WTC11 (cell line): ENCODE data around the gene TAF3. TPM values are rescaled to one million over a fixed set of nuclear protein-coding genes. Genes with fewer than 3 reads are reported as not detected.

Experiments used
- ATAC-seq: fragments of 200-7000 bp; cut with Tn5 transposase; 2 replicates; pipeline ENCODE4 v1.10.0; 2021; ENCODE audit warnings: mild to moderate bottlenecking, moderate library complexity
- CTCF ChIA-PET: fragments of 300-600 bp; sonication (Branson Sonifier 250); formaldehyde crosslinking; loops from one replicate; lab custom pipeline; 2021; ENCODE audit warnings: antibody characterized with exemption; lab: Charles Lee
- POLR2A ChIA-PET: fragments of 350-600 bp; sonication (Branson Sonifier 250); formaldehyde crosslinking; loops from one replicate; lab custom pipeline; 2021; ENCODE audit warnings: antibody characterized with exemption; lab: Charles Lee
- DNase-seq: peaks from one replicate; pipeline ENCODE4 v3.0.0; 2021; ENCODE audit warnings: low spot score
- H3K27ac Mint-ChIP-seq: 2 replicates; pipeline ENCODE4 v1.8.0; 2021; ENCODE audit warnings: mixed read lengths
- H3K27me3 Mint-ChIP-seq: 2 replicates; pipeline ENCODE4 v1.8.0; 2021; ENCODE audit warnings: low read depth, mild to moderate bottlenecking, moderate library complexity, mixed read lengths
- H3K36me3 Mint-ChIP-seq: 2 replicates; pipeline ENCODE4 v1.8.0; 2021; ENCODE audit warnings: mixed read lengths
- H3K4me1 Mint-ChIP-seq: 2 replicates; pipeline ENCODE4 v1.8.0; 2022; ENCODE audit warnings: mixed read lengths
- H3K4me3 Mint-ChIP-seq: 2 replicates; pipeline ENCODE4 v1.8.0; 2021; ENCODE audit warnings: mild to moderate bottlenecking, moderate library complexity, mixed read lengths
- H3K9me3 Mint-ChIP-seq: 2 replicates; pipeline ENCODE4 v1.8.0; 2021; ENCODE audit warnings: mixed read lengths
- AFF4 ChIP-seq: sonication (generic); formaldehyde crosslinking; IDR thresholded peaks from 2 replicates; pipeline ENCODE4 v1.8.1; 2023; ENCODE audit warnings: mild to moderate bottlenecking, missing genetic modification reagents, borderline replicate concordance
- CREB1 ChIP-seq: sonication (generic); formaldehyde crosslinking; IDR thresholded peaks from 2 replicates; pipeline ENCODE4 v1.8.0; 2023; ENCODE audit warnings: mild to moderate bottlenecking, missing genetic modification reagents
- ESRRA ChIP-seq: sonication (generic); formaldehyde crosslinking; IDR thresholded peaks from 2 replicates; pipeline ENCODE4 v1.8.1; 2022; ENCODE audit warnings: mild to moderate bottlenecking, missing genetic modification reagents, borderline replicate concordance
- FOXP1 ChIP-seq: sonication (generic); formaldehyde crosslinking; IDR thresholded peaks from 2 replicates; pipeline ENCODE4 v1.8.0; 2022; ENCODE audit warnings: missing genetic modification reagents, mild to moderate bottlenecking, moderate library complexity, borderline replicate concordance
- NR1H2 ChIP-seq: sonication (generic); formaldehyde crosslinking; IDR thresholded peaks from 2 replicates; pipeline ENCODE4 v1.9.0; 2021; ENCODE audit warnings: mild to moderate bottlenecking, moderate library complexity, missing genetic modification reagents
- NR2C2 ChIP-seq: sonication (generic); formaldehyde crosslinking; IDR thresholded peaks from 2 replicates; pipeline ENCODE4 v1.8.0; 2022; ENCODE audit warnings: mild to moderate bottlenecking, missing genetic modification reagents
- TP53 ChIP-seq: sonication (generic); formaldehyde crosslinking; IDR thresholded peaks from 2 replicates; pipeline ENCODE4 v1.8.1; 2023; ENCODE audit warnings: mild to moderate bottlenecking, missing genetic modification reagents
- ZMAT4 ChIP-seq: fragments of 250-450 bp; sonication (Bioruptor Pico); IDR thresholded peaks from 2 replicates; pipeline ENCODE4 v1.9.0; 2021; ENCODE audit warnings: mild to moderate bottlenecking
- ZNF138 ChIP-seq: sonication (generic); formaldehyde crosslinking; conservative IDR thresholded peaks from 2 replicates; pipeline ENCODE4 v1.8.1; 2022; ENCODE audit warnings: mild to moderate bottlenecking, moderate library complexity, missing genetic modification reagents
- ZNF232 ChIP-seq: sonication (generic); formaldehyde crosslinking; IDR thresholded peaks from 2 replicates; pipeline ENCODE4 v1.8.0; 2022; ENCODE audit warnings: mild to moderate bottlenecking, missing genetic modification reagents
- ZNF423 ChIP-seq: fragments of 250-450 bp; sonication (Bioruptor Pico); IDR thresholded peaks from 2 replicates; pipeline ENCODE4 v2.1.2; 2022; ENCODE audit warnings: mild to moderate bottlenecking, moderate library complexity
- ZNF425 ChIP-seq: fragments of 250-450 bp; sonication (Bioruptor Pico); conservative IDR thresholded peaks from 2 replicates; pipeline ENCODE4 v1.9.0; 2021; ENCODE audit warnings: mild to moderate bottlenecking
- total RNA-seq: library from RNA; stranded (reverse); gene quantifications from 3 replicates; pipeline ENCODE4 v1.2.3, GENCODE V29; 2021
- TF ChIP-seq, protein P1 (sequence below): sonication (generic); formaldehyde crosslinking; IDR thresholded peaks from 2 replicates; pipeline ENCODE4 v1.8.0; 2023; ENCODE audit warnings: missing genetic modification reagents
- TF ChIP-seq, protein P2 (sequence below): sonication (generic); formaldehyde crosslinking; IDR thresholded peaks from 2 replicates; pipeline ENCODE4 v1.8.0; 2022; ENCODE audit warnings: missing genetic modification reagents
- TF ChIP-seq, protein P3 (sequence below): sonication (generic); formaldehyde crosslinking; IDR thresholded peaks from 2 replicates; pipeline ENCODE4 v1.8.1; 2022; ENCODE audit warnings: low read depth, missing genetic modification reagents, borderline replicate concordance

TAF3 gene
- total RNA-seq, 1 experiment from 2014 or later, result 8.9 TPM

- TF ChIP-seq, protein P1, sequence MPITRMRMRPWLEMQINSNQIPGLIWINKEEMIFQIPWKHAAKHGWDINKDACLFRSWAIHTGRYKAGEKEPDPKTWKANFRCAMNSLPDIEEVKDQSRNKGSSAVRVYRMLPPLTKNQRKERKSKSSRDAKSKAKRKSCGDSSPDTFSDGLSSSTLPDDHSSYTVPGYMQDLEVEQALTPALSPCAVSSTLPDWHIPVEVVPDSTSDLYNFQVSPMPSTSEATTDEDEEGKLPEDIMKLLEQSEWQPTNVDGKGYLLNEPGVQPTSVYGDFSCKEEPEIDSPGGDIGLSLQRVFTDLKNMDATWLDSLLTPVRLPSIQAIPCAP, result no peak
- no peak for TF ChIP-seq CREB1
- no peak for TF ChIP-seq TP53
- no peak for TF ChIP-seq FOXP1 (CRISPR knock-in tag)
- TF ChIP-seq ZNF138, result no peak
- no peak for TF ChIP-seq NR2C2
These were observed 226.1 kb downstream of the TAF3 start (continued) for GRCh38 chr10:8044331-8044907.

DNA sequence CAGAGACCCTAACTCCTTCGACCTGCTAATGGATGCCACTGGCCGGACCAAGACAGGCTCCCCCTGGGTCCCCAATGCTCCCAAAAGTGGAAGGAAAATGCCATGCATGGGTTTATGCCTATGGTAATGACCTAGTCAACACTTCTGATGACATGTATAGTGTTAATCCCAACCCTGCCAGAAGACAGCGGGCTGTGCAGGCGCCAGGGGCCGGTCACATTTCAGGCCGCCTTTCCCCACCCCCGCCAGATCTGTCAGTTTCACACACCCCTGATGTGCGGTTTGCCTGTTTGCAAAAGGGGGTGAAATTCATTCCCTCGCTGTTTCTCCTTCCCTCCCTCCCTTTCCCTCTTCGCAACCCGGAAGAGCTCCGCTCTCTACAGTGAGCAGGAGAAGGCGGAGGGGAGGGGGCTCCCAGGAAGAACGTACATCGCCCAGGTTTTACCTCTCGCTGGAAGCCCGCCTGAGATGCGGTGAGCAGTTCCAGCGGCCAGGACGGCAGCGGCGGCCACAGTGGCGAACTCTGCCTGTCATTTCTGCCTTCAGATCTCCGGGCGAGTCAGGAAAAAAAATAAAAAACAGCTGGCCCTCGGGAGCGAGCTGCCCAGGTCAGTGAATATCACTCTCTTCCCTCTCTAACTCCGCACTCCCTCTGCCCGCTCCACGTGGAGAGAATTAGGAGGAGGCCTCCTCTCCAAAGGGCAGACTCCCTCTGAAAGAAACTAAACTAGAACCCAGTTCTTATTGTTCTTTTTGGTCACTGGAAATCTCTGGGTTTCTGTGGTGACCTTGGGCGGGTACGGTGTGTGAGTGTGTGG, 226.8 kb downstream of the TAF3 start:
- POLR2A ChIA-PET, result interaction anchor here (0.7 to 0.9 kb wide), 2 partner anchors 18 to 31 kb away, joined by 3 read pairs; no protein-coding TSS in a partner anchor
- Mint-ChIP-seq H3K9me3 (no peaks in the 10 kb centered on the region), H3K27ac (no peak overlapping the region), H3K4me1 (peaks cover 69% of the 10 kb centered on the region), H3K27me3 (peaks cover 99% of the 10 kb centered on the region), H3K4me3 (peak overlapping the region; percentile 69), H3K36me3 (peaks cover 2% of the 10 kb centered on the region; the same call in 1 of the 2 replicates)
- CTCF ChIA-PET, result interaction anchor here (0.8 to 1.2 kb wide), 3 partner anchors 14 to 173 kb away, joined by 3 to 6 read pairs (median 3); no protein-coding TSS in a partner anchor
- peak; percentile 41 for ATAC-seq
- no peak for DNase-seq
- TF ChIP-seq, protein P2, sequence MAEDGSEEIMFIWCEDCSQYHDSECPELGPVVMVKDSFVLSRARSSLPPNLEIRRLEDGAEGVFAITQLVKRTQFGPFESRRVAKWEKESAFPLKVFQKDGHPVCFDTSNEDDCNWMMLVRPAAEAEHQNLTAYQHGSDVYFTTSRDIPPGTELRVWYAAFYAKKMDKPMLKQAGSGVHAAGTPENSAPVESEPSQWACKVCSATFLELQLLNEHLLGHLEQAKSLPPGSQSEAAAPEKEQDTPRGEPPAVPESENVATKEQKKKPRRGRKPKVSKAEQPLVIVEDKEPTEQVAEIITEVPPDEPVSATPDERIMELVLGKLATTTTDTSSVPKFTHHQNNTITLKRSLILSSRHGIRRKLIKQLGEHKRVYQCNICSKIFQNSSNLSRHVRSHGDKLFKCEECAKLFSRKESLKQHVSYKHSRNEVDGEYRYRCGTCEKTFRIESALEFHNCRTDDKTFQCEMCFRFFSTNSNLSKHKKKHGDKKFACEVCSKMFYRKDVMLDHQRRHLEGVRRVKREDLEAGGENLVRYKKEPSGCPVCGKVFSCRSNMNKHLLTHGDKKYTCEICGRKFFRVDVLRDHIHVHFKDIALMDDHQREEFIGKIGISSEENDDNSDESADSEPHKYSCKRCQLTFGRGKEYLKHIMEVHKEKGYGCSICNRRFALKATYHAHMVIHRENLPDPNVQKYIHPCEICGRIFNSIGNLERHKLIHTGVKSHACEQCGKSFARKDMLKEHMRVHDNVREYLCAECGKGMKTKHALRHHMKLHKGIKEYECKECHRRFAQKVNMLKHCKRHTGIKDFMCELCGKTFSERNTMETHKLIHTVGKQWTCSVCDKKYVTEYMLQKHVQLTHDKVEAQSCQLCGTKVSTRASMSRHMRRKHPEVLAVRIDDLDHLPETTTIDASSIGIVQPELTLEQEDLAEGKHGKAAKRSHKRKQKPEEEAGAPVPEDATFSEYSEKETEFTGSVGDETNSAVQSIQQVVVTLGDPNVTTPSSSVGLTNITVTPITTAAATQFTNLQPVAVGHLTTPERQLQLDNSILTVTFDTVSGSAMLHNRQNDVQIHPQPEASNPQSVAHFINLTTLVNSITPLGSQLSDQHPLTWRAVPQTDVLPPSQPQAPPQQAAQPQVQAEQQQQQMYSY, result peak; percentile 93
- TF ChIP-seq NR2C2, result peak; percentile 19; the same call in 1 of the 2 replicates
- no peak for TF ChIP-seq NR1H2 (CRISPR knock-in tag)

DNA sequence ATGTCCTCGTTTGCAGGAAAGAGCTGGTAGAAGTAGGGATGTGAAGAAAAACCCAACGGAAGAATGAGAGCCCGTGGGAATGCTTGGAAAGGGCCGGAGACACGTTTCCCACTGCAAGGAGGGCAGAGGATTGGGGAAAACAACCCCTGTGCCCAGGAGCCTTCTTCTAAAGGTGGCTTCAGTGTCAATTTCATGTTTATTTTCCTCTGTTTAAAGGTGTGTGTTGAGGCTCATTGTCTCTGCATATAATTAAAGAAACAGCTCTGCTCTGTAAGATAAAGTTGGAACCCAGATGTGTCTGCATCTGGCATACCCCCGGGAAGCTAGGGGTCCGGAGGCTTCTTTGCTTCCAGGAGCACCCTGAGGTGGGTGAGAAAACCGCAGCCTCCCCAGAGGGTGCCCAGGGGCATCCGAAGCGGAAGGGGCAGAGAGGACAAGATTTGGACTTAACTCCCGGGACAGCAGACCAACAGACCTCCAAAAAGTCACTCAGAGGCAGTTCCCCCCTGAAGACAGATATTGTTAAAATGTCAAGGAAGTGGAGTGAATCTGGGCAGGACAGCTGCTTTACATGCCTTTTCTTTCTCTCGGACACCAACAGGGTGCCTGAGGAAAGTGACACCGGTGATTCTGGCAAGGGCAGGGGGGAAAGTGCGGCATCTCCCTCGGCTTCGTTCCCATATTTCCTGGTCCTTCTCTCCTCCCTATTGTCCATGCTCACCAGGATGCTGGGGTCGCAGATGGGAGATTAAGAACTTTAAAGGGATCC, 227.6 kb downstream of the TAF3 start:
- Mint-ChIP-seq H3K27me3 (peaks cover 99% of the 10 kb centered on the region), H3K4me1 (peaks cover 69% of the 10 kb centered on the region), H3K9me3 (no peaks in the 10 kb centered on the region), H3K4me3 (peak overlapping the region; percentile 69), H3K27ac (no peak overlapping the region), H3K36me3 (peaks cover 2% of the 10 kb centered on the region; the same call in 1 of the 2 replicates)
- POLR2A ChIA-PET, result interaction anchor here (0.9 kb wide), 1 partner anchor 17 kb away, joined by 3 read pairs; no protein-coding TSS in a partner anchor
- ATAC-seq, result no peak
- CTCF ChIA-PET, result interaction anchor here (0.6 to 1.2 kb wide), 4 partner anchors 13 to 174 kb away, joined by 3 to 6 read pairs (median 3); no protein-coding TSS in a partner anchor
- no peak for DNase-seq
- 0 out of 2 replicates have a peak, but pooled peaks have one; percentile 3 for TF ChIP-seq ZNF423 (CRISPR knock-in tag)
- TF ChIP-seq ZNF425 (CRISPR knock-in tag), result no peak
- TF ChIP-seq, protein P3, sequence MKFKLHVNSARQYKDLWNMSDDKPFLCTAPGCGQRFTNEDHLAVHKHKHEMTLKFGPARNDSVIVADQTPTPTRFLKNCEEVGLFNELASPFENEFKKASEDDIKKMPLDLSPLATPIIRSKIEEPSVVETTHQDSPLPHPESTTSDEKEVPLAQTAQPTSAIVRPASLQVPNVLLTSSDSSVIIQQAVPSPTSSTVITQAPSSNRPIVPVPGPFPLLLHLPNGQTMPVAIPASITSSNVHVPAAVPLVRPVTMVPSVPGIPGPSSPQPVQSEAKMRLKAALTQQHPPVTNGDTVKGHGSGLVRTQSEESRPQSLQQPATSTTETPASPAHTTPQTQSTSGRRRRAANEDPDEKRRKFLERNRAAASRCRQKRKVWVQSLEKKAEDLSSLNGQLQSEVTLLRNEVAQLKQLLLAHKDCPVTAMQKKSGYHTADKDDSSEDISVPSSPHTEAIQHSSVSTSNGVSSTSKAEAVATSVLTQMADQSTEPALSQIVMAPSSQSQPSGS (CRISPR knock-in tag), result no peak
- TF ChIP-seq AFF4, result no peak
- TF ChIP-seq ZNF232 (CRISPR knock-in tag), result no peak
- no peak for TF ChIP-seq ESRRA (CRISPR knock-in tag)
- TF ChIP-seq ZMAT4 (CRISPR knock-in tag), result no peak
